Breast epithelium (tissue), 3 donors: ENCODE data around the gene USP2.

ENCODE experiments used
- CTCF ChIP-seq, 3 donors: fragments of 450-650 bp; IDR thresholded peaks; one replicate each; pipeline ENCODE4 v1.5.1; 2016 to 2017; ENCODE audit warnings: antibody characterized with exemption in 3 of 3, mild to moderate bottlenecking in 3 of 3, moderate library complexity in 3 of 3
- POLR2A ChIP-seq: fragments of 450-650 bp; IDR thresholded peaks from one replicate; pipeline ENCODE4 v1.6.1; 2016; ENCODE audit warnings: antibody characterized with exemption, mild to moderate bottlenecking, moderate library complexity
- POLR2AphosphoS5 ChIP-seq, 3 donors: sonication (generic); formaldehyde crosslinking; IDR thresholded peaks; one replicate each; pipeline ENCODE4 v1.6.1; 2017; ENCODE audit warnings: antibody characterized with exemption in 3 of 3

- TF ChIP-seq CTCF (IDR thresholded peaks at IDR 0.05): no peak
- TF ChIP-seq POLR2A: no peak
- TF ChIP-seq POLR2AphosphoS5 (IDR thresholded peaks at IDR 0.05): no peak
Observed at GRCh38 chr11:119370486-119371046, 10.9 kb downstream of the USP2 start.
